OCI-LY3 (cell line): ENCODE data around the gene FUOM.

ENCODE experiments used
- EZH2phosphoT487 ChIP-seq: fragments of 200-600 bp; shearing (Covaris generic); IDR thresholded peaks from 2 replicates; pipeline ENCODE4 v1.6.1; 2018; ENCODE audit warnings: antibody characterized with exemption, mixed run types, low read depth
- TF ChIP-seq, protein P1 (sequence below): fragments of 200-600, 300-600 bp; sonication (generic); IDR thresholded peaks from 2 replicates; pipeline ENCODE4 v1.5.1; 2014; ENCODE audit warnings: antibody characterized with exemption, low read length, low read depth

- TF ChIP-seq, protein P1, sequence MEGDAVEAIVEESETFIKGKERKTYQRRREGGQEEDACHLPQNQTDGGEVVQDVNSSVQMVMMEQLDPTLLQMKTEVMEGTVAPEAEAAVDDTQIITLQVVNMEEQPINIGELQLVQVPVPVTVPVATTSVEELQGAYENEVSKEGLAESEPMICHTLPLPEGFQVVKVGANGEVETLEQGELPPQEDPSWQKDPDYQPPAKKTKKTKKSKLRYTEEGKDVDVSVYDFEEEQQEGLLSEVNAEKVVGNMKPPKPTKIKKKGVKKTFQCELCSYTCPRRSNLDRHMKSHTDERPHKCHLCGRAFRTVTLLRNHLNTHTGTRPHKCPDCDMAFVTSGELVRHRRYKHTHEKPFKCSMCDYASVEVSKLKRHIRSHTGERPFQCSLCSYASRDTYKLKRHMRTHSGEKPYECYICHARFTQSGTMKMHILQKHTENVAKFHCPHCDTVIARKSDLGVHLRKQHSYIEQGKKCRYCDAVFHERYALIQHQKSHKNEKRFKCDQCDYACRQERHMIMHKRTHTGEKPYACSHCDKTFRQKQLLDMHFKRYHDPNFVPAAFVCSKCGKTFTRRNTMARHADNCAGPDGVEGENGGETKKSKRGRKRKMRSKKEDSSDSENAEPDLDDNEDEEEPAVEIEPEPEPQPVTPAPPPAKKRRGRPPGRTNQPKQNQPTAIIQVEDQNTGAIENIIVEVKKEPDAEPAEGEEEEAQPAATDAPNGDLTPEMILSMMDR: no peak
- no peak for TF ChIP-seq EZH2phosphoT487
These were observed 2.6 kb downstream of the FUOM start for GRCh38 chr10:133355266-133355665.
